LNCAP (cell line): ENCODE data around the gene EPS8L3.

Source experiments
- CTCF ChIP-seq: fragments of 450-650 bp; IDR thresholded peaks from 2 replicates; pipeline ENCODE4 v1.5.1; 2017; ENCODE audit warnings: mild to moderate bottlenecking

The EPS8L3 gene

DNA sequence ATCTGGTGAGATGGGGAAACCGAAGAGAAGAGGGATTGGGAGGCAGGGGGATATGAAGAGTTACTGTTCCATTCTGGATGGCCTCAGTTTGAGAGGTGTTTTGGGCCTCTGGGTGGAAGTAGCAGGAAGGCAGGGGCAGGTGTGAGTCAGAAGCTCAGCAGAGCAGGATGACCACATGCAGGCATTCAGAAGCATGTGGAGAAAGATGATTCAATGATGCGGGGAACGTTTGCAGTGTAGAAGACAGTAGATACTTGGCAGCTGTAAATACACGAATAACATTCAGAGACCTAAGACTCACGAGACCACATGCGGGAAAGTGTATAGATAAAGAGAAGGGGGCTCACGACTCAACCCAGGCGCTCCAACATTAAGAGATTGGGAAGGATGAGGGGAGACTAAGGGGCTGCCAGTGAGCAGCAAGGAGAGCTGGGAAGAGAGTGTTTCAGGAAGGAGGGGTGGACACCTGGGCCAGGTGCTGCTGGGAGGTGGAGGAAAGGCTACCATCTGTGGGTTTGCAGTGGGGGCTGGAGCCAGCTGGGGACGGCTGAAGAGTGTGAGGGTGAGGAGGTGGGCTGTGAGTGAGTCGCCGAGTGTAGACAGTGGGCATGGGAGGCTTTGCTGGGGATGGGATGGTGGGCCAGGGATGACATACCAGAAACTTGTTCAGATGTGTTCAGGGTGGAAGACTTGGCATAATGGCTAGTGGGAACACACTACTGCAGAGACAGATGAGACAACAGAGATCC, 5.8 kb upstream of the EPS8L3 start:
- TF ChIP-seq CTCF = no peak

GRCh38 chr1:109768820-109769219, 5.1 kb upstream of the EPS8L3 start:
- TF ChIP-seq CTCF = no peak

DNA sequence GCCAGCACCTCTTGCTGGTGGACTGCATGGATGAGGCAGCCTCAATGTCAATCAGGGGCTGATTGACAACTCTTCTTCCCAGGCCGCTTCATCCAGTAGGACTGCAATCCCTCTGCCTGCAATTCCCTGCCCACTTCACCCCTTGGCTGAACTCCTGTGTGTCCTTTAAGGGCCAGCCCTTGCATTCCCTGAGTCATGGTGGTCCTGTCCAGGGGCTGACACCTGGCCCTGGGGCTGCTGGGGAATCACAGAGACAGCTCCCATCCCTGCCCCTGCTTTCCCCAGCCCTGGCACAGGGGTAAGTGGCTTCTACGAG, 4.6 kb upstream of the EPS8L3 start:
- TF ChIP-seq CTCF = no peak

DNA sequence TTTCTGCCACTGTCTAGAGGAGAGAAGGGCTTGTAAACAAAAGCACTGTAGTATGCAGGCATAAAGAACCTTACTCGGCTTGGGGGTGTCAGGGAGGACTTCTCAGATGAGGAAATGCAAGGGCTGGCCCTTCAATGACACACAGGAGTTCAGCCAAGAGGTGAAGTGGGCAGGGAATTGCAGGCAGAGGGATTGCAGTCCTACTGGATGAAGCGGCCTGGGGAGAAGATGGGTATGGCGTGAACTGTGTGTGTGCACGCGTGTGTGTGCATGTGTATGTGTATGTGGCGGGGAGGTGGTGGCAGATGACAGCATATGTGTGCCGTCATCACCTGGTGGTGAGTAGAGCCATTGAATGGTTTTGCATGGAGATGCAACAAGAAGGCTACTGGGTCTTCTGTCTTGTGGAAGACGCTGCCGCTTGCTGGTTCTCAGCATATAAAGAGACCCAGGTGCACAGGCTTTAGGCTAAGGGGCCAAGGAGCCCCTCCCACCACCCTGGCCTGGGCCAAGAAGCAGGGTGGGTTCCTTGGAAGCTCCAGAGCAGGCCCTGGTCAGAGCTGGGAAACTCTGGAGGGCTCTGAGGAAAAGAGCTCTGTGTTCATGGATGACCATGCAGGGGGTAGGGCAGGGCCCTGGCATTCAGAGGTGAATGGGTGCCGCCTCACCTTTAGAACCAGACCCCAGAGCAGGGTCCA, 4.1 kb upstream of the EPS8L3 start:
- no peak for TF ChIP-seq CTCF

DNA sequence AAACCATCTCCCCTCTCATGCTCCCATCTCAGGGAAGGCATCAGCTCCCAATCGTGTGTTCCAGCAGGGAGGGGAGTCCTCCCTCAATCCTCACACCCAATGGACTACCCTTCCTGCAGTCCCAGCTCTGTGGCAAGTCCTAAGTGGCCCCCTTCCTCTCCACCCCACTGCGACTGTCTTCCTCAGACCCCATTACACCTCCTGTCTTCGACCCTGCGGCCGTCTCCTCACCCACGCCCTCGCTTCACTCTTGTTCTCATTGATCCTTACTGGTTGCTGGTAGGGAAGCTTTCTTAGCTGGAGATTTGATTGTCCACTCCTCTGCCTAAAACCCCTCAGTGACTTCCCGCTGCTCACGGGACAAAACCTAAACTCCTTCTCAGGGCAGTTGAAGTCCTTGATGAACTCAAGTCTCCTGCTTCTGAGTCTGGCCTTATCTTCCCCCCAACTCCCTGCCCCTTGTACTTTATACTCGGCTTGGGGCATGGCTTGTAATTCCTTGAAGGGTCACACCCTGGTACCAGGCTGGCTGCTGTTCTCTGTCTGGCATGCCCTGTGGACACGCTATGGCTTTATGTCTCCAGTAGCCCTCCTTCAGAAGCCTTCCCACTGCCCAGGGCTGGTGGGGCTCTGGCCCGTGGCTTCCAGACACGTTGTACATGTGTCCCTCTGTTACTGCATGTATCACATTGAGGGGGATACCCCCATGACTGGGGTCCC, 2.3 kb upstream of the EPS8L3 start:
- no peak for TF ChIP-seq CTCF

GRCh38 chr1:109765483-109765815, 1.7 kb upstream of the EPS8L3 start:
- no peak for TF ChIP-seq CTCF

DNA sequence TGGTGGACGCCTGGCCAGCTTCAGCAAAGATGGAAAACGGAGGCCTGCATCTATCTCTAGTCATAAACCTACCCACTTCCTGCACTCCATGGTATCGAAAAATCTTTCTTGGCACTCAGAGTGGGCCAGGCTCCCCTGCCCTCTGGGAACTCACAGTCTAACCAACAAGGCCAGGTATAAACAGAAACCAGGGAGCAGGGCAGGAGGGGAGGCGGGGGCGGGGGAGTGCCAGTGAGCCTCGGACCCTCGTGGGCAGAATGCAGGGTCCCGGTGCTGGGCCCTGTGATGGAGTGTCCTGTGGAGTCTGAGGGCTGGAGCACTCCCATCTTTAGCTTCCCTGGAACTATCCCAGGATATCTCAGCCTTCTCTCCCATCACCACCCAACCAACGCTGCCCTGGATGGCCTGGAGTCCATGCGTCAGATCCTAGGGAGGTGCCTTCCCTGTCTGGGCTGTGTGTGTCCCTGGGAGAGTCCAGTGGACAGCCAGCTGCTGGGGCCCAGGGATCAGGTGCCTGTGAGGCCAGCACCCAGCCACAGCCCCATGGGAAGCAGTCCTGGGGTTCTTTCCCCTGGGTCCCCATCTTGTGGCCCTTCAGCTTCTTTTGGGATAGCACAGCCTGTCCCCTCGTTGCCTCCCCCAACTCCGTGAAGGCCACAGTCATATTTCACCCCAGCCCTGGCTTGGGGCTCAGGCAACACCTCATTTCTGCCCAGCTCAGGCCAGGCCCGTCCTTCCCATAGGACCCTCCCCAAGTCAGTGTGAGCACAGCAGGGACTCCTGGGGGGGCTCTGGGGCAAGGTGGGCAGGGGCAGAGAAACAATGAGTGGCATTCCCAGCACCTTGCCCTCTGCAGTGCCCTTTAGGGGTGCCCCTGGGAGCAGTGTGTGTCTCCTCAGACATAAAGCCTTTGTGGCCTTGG, 1.1 kb upstream of the EPS8L3 start:
- TF ChIP-seq CTCF = no peak
